Measurements from ENCODE around the gene ARMC7.
A peak's percentile ranks its signal among the peaks of the same experiment; 100 is the strongest.
"Not testable (repeated sequence)": the region's sequence is repeated elsewhere in the genome, so short reads cannot be mapped to it uniquely, and the experiment has no call there.

ARMC7 gene

GRCh38 chr17:75130632-75131277 is 21.0 kb downstream of the ARMC7 start:
- DNase-seq (ENCODE audit: insufficient read length, low spot score) (no peak), FAIRE-seq (no peak)
- TF ChIP-seq CTCF (IDR thresholded peaks at IDR 0.05; ENCODE audit: insufficient read depth, missing control alignments): peak; percentile 67

- FAIRE-seq (no peak), DNase-seq (ENCODE audit: insufficient read length, low spot score) (peak; percentile 72)
- TF ChIP-seq CTCF (IDR thresholded peaks at IDR 0.05; ENCODE audit: insufficient read depth, missing control alignments): peak; percentile 63
Observed at GRCh38 chr17:75131278-75132017, 21.7 kb downstream of the ARMC7 start, which contains the start of gene NT5C. NT5C (minus strand) TSS chr17:75131742; CDS start chr17:75131707, 35 bp downstream.

- DNase-seq (ENCODE audit: insufficient read length, low spot score); FAIRE-seq: not testable (repeated sequence)
Observed at GRCh38 chr17:75132018-75133000, 22.5 kb downstream of the ARMC7 start.

- no peak for TF ChIP-seq CTCF (IDR thresholded peaks at IDR 0.05; ENCODE audit: insufficient read depth, missing control alignments)
- no peak for DNase-seq (ENCODE audit: insufficient read length, low spot score)
- no peak for FAIRE-seq
Observed at GRCh38 chr17:75133001-75133400, 23.2 kb downstream of the ARMC7 start.

- not testable (repeated sequence) for FAIRE-seq; DNase-seq (ENCODE audit: insufficient read length, low spot score)
Observed at GRCh38 chr17:75133607-75134347, 24.0 kb downstream of the ARMC7 start.

GRCh38 chr17:75135452-75135851 is 25.7 kb downstream of the ARMC7 start:
- no peak for DNase-seq (ENCODE audit: insufficient read length, low spot score)
- TF ChIP-seq CTCF (IDR thresholded peaks at IDR 0.05; ENCODE audit: insufficient read depth, missing control alignments): no peak
- no peak for FAIRE-seq

- TF ChIP-seq CTCF (IDR thresholded peaks at IDR 0.05; ENCODE audit: insufficient read depth, missing control alignments): no peak
- no peak for FAIRE-seq
- DNase-seq (ENCODE audit: insufficient read length, low spot score): no peak
Observed at GRCh38 chr17:75135946-75136345, 26.2 kb downstream of the ARMC7 start.

- FAIRE-seq; DNase-seq (ENCODE audit: insufficient read length, low spot score): not testable (repeated sequence)
Observed at GRCh38 chr17:75137762-75138161, 28.0 kb downstream of the ARMC7 start.
